ENCODE measurements around the gene UXS1.

The UXS1 gene

GRCh38 chr2:106161938-106162820 lies 31.9 kb downstream of the UXS1 start:
- TF ChIP-seq, protein P1, sequence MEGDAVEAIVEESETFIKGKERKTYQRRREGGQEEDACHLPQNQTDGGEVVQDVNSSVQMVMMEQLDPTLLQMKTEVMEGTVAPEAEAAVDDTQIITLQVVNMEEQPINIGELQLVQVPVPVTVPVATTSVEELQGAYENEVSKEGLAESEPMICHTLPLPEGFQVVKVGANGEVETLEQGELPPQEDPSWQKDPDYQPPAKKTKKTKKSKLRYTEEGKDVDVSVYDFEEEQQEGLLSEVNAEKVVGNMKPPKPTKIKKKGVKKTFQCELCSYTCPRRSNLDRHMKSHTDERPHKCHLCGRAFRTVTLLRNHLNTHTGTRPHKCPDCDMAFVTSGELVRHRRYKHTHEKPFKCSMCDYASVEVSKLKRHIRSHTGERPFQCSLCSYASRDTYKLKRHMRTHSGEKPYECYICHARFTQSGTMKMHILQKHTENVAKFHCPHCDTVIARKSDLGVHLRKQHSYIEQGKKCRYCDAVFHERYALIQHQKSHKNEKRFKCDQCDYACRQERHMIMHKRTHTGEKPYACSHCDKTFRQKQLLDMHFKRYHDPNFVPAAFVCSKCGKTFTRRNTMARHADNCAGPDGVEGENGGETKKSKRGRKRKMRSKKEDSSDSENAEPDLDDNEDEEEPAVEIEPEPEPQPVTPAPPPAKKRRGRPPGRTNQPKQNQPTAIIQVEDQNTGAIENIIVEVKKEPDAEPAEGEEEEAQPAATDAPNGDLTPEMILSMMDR (IDR thresholded peaks at IDR 0.05; ENCODE audit: extremely low read depth, insufficient read depth, missing control alignments) = no peak
- in situ Hi-C loops (cut with MboI; ENCODE audit: low pct_unique_long_range_greater_than_20kb, low sequenced_read_pairs, unreplicated experiment) = no loop called here
- no peak for DNase-seq (ENCODE audit: low spot score)

GRCh38 chr2:106161341-106161740 lies 32.8 kb downstream of the UXS1 start:
- in situ Hi-C loops (cut with MboI; ENCODE audit: low pct_unique_long_range_greater_than_20kb, low sequenced_read_pairs, unreplicated experiment) = no loop called here
- no peak for DNase-seq (ENCODE audit: low spot score)
- TF ChIP-seq, protein P1 (IDR thresholded peaks at IDR 0.05; ENCODE audit: extremely low read depth, insufficient read depth, missing control alignments) = no peak

GRCh38 chr2:106160786-106161261 lies 33.3 kb downstream of the UXS1 start:
- in situ Hi-C loops (cut with MboI; ENCODE audit: low pct_unique_long_range_greater_than_20kb, low sequenced_read_pairs, unreplicated experiment) = no loop called here
- no peak for DNase-seq (ENCODE audit: low spot score)
- TF ChIP-seq, protein P1 (IDR thresholded peaks at IDR 0.05; ENCODE audit: extremely low read depth, insufficient read depth, missing control alignments) = no peak

GRCh38 chr2:106159866-106160785 lies 34.0 kb downstream of the UXS1 start:
- TF ChIP-seq, protein P1 (IDR thresholded peaks at IDR 0.05; ENCODE audit: extremely low read depth, insufficient read depth, missing control alignments) = no peak
- in situ Hi-C loops (cut with MboI; ENCODE audit: low pct_unique_long_range_greater_than_20kb, low sequenced_read_pairs, unreplicated experiment) = no loop called here
- DNase-seq (ENCODE audit: low spot score) = no peak

- no peak for DNase-seq (ENCODE audit: low spot score)
- TF ChIP-seq, protein P1 (IDR thresholded peaks at IDR 0.05; ENCODE audit: extremely low read depth, insufficient read depth, missing control alignments) = no peak
- in situ Hi-C loops (cut with MboI; ENCODE audit: low pct_unique_long_range_greater_than_20kb, low sequenced_read_pairs, unreplicated experiment) = no loop called here
Observed at GRCh38 chr2:106158871-106159270, 35.2 kb downstream of the UXS1 start.

- no peak for DNase-seq (ENCODE audit: low spot score)
- in situ Hi-C loops (cut with MboI; ENCODE audit: low pct_unique_long_range_greater_than_20kb, low sequenced_read_pairs, unreplicated experiment) = no loop called here
Observed at GRCh38 chr2:106158131-106158530, 36.0 kb downstream of the UXS1 start.

More at GRCh38 chr2:106158131-106158530, 36.0 kb downstream of the UXS1 start:
- TF ChIP-seq, protein P1 (IDR thresholded peaks at IDR 0.05; ENCODE audit: extremely low read depth, insufficient read depth, missing control alignments) = no peak

Data from GM13977 (cell line).